B cell (primary cell): ENCODE measurements around the gene PNLIPRP2.

Source experiments
- EZH2 ChIP-seq: IDR thresholded peaks from 2 replicates; pipeline ENCODE4 v1.6.1; 2012; ENCODE audit warnings: borderline replicate concordance, low read depth, mild to moderate bottlenecking, moderate library complexity, low read length; ENCODE audit not compliant: insufficient read depth, poor library complexity, severe bottlenecking
- TF ChIP-seq, protein P1 (sequence below): fragments of 200-600 bp; IDR thresholded peaks from one replicate; pipeline ENCODE4 v1.8.0; 2022; ENCODE audit warnings: antibody characterized with exemption, mild to moderate bottlenecking

- no peak for TF ChIP-seq EZH2
- TF ChIP-seq, protein P1, sequence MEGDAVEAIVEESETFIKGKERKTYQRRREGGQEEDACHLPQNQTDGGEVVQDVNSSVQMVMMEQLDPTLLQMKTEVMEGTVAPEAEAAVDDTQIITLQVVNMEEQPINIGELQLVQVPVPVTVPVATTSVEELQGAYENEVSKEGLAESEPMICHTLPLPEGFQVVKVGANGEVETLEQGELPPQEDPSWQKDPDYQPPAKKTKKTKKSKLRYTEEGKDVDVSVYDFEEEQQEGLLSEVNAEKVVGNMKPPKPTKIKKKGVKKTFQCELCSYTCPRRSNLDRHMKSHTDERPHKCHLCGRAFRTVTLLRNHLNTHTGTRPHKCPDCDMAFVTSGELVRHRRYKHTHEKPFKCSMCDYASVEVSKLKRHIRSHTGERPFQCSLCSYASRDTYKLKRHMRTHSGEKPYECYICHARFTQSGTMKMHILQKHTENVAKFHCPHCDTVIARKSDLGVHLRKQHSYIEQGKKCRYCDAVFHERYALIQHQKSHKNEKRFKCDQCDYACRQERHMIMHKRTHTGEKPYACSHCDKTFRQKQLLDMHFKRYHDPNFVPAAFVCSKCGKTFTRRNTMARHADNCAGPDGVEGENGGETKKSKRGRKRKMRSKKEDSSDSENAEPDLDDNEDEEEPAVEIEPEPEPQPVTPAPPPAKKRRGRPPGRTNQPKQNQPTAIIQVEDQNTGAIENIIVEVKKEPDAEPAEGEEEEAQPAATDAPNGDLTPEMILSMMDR, result no peak
These were observed 55.4 kb downstream of the PNLIPRP2 start for GRCh38 chr10:116676118-116676517.
